H1 (cell line): ENCODE data around the gene OSBP2.

ENCODE experiments used
- BACH1 ChIP-seq: IDR thresholded peaks from 2 replicates; pipeline ENCODE4 v1.6.1; 2012; ENCODE audit warnings: low read length, improper control_type of control experiment
- EP300 ChIP-seq, 2 experiments: IDR thresholded peaks; 1 replicate in 1 of 2; 2 replicates in 1 of 2; pipeline ENCODE4 v1.6.1; 2011 to 2012; ENCODE audit warnings: low read depth in 2 of 2, low read length in 2 of 2, mild to moderate bottlenecking in 2 of 2, borderline replicate concordance in 1 of 2, inconsistent platforms in 1 of 2, moderate library complexity in 1 of 2
- POLR2A ChIP-seq, 2 experiments: IDR thresholded peaks; 1 replicate in 1 of 2; 2 replicates in 1 of 2; pipeline ENCODE4 v1.6.1; 2011; ENCODE audit warnings: low read depth in 2 of 2, low read length in 2 of 2, mild to moderate bottlenecking in 2 of 2; ENCODE audit errors: control extremely low read depth in 1 of 2
- RXRA ChIP-seq: IDR thresholded peaks from 2 replicates; pipeline ENCODE4 v1.6.1; 2011; ENCODE audit warnings: low read depth, mild to moderate bottlenecking, low read length, moderate library complexity; ENCODE audit not compliant: insufficient read depth
- TAF7 ChIP-seq: optimal IDR thresholded peaks from 2 replicates; pipeline ENCODE3; 2011; ENCODE audit warnings: low read depth, mild to moderate bottlenecking, inconsistent platforms, low read length, moderate library complexity, borderline replicate concordance
- TBP ChIP-seq: IDR thresholded peaks from 2 replicates; pipeline ENCODE4 v1.6.1; 2011; ENCODE audit warnings: low read depth, low read length, improper control_type of control experiment
- YY1 ChIP-seq: IDR thresholded peaks from 2 replicates; pipeline ENCODE4 v1.6.1; 2011; ENCODE audit warnings: low read depth, mild to moderate bottlenecking, low read length
- ZNF274 ChIP-seq: IDR thresholded peaks from 2 replicates; pipeline ENCODE4 v1.7.0; 2012; ENCODE audit warnings: low read length, borderline replicate concordance; ENCODE audit errors: extremely low read depth

DNA sequence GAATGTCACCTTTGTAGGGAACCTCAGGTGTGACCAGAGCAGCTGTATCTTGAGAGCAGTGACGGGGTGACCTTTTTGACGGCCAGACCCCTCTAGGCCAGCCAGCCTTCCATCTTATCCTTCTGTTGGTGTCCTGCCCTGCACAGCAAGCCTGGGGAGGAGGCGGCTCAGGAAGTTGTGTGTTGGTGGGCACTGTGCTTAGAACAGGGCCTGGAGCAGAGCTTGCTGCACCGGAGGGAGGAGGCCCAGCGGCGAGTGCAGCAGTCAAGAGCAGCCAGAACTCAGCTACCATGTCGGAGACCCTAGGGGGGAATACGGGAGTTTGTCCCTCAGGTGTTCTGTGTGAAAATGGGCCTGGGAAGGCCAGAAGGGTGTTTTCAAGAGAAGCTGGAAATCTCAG is 129.4 kb downstream of the OSBP2 start:
- TF ChIP-seq EP300 (IDR thresholded peaks at IDR 0.05; ENCODE audit: borderline replicate concordance in 1 of 2, low read depth in 2 of 2, low read length in 2 of 2) (no peak), TBP (no peak), BACH1 (no peak), POLR2A (IDR thresholded peaks at IDR 0.05; ENCODE audit: control extremely low read depth in 1 of 2, low read depth in 2 of 2, low read length in 2 of 2) (no peak), RXRA (no peak), ZNF274 (no peak), TAF7 (no peak), YY1 (no peak)
